GM19240 (cell line): ENCODE measurements around the gene SKAP2.

Source experiments
- DNase-seq: peaks from one replicate; pipeline ENCODE4 v3.0.0; 2011; ENCODE audit warnings: low spot score; ENCODE audit not compliant: insufficient read length

Gene SKAP2

DNA sequence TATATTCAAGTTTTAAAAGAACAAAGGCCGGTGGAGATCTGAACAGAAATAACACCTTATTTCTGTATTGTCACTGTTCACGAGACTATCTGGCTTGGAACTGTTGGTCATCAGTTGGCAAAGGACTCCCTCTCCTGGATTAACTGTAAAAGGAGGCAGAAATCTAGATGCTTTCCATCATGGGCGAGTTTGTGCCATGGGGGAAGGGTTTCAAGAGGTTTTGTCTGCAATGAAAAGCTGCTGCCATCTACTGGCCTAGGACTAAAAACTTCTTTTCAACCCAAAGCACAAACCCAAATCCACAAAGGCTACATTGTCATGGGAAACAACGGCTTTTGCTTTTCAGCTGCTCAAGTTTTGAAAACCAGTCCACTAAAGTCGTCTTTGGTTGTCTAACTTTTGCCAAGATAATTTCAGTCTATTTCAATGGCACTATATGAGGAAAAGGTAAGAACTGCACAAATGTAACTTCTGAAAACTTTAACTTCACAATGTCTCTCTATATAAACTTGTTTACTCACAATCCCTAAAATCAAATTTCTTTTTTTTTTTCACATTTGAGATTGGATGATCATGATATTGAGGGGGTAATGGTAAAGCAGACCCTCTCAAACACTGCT lies 196.8 kb downstream of the SKAP2 start:
- DNase-seq = no peak

DNA sequence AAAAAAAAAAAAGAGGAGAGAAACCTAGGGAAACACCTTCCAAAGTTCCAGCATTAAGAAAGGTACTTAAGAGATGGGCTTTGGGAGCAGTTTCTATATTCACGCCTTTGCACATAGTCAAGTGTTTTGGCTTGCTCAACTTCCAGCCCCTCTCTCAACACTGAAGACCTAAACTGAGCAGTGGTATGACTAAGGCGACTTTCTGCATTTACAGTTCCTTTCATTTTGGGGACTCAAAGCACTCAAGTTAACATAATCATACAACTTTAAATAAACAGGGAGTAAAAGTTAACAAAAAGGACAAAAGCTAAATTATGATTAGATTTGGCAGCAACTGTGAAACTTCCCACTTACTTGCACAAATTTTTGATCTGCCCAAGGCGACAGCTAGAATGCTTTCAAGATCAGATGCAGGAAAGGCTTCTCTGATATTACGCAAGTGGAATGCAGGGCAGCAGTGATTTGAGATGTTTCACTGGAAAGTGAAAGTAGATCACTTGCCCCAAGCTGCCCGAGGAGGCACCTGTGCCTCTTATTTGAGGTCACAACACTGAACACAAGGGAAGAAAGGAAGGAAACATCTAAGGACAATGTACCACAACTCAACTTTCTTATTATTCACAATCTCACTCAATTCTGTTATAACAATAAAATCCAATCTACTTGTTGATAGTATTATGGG lies 199.5 kb downstream of the SKAP2 start:
- no peak for DNase-seq

DNA sequence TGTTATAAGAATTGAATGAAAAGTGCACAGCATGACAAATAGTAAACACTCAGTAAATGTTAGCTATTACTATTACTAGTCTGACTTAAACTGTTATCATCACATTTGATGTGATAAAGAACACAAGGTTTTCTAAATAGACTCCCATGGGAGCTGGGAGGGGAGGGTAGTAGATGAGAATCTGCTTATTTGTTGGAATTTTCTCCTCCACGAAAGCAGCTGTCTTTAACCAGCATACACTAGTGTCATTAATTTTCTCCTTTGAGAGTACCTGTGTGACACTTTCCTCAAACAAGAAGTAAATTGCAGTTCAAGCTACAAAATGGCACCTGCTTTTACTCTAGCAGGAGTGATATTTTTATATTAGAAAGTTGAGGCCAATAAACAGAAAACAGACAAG lies 200.1 kb downstream of the SKAP2 start:
- no peak for DNase-seq

DNA sequence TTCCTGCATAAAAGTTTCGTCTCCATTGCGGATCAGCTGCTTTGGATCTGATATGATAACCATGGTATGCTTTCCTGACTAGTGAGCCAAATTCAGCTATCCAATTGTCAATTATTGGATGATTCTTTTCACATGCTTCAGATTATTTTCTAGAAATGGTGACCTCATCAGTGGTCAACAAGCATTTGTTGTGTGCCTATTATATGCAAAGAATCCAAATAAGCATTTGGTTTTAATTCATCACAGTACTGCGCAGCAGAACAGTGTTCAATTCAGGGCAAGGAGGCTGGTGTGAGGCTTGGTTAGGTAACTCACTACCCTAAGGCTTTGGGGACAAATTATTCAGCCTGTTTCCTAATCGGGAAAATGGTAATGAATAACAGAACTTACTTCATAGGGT lies 200.5 kb downstream of the SKAP2 start:
- no peak for DNase-seq

DNA sequence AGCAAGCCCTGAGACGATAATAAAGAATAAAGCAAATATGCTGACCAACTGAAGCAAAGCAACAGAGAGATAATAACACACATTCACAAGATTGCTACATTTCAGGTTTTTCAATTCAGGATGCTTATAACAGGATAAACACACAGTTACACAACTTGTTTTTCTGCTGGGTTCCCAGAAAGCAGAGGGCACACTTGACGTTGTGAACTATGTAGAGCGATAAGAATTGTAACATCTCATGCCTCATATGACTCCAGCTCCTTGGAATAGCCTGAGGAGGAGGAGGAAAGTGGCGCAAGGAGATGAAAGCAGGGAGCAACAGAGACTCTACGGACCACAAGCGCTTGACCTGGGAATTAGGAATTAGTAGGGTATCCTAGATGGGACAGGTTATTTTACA lies 201.7 kb downstream of the SKAP2 start:
- DNase-seq = no peak

DNA sequence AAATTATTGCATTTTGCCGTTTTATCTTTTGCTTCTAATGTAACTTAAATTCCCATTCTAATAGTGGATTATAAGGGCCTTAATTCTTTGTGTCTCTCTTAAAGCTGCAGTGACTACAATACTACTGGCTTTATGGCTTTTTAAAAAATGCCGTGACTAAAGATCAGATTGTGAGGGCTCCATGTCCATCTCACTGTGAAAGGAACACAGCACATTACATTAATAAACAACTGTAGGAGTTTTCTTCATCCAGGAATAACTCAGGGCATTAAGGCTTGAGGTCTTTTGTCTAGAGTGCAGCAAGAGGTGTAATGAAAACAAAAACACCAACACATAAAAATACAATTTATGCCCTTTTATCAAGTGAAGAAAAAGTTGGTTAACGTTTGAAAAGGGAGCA lies 205.3 kb downstream of the SKAP2 start:
- DNase-seq = no peak

DNA sequence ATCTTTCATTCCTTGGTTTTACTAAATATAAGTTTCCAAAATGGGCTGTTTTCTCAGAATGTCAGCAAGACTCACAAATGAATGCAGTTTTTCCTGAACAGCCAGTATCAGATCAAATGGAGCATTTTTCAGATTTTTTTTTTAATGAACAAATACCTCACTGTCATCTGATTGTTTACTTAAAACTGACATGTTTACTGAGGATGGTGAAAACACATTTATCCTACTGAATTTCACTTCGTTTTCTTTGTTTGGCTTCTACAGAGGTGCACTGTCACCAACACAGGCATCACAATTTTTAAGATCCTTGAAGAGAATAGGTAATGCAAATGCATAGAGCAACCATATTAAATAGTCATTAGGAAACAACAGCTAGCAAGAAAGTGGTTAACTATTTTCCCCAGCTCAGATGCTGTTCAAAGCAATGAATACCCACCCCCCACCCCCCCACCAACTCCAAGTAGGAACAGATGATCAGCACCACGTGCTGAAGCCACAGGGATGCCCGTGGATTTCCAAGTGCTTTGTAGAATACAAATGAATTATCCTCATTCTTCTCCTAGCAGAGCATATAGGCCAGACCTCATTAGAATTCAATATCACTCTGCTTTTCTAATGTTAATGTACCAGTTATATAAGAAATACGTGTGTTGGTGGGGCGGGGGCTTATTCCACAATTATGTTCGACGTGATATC lies 205.9 kb downstream of the SKAP2 start:
- no peak for DNase-seq

DNA sequence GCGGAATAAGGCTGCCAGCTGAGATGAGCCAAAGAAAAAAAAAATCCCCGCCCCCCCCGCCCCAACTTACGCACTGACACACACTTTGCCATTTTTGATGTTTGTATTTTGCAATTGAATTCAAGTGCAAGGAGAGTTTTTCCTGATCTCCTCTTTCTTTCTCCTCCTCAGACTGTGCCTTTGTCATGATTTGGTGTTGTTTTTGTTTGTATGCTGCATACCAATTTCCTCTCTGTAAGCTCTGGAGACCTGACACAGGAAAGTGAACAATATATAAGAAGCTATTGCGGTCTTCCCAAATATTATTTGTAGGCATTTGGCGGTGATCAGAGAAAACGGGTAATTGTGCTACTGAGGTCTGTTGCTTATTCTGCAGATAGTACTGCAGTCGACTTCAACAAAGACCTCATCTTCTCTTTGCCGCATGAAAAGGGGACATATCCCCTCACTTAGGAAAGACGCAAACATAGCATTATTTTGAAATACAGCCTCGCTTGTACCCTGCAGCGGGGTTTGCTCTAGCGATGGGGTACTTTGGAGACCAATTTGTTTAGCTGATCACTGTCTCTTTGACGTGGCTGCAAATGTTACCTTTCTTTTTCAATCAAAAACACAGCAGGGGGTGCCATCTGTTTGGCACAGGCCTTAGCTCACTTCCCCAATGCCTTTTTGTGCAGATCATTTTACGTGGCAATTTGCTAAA lies 206.6 kb downstream of the SKAP2 start:
- no peak for DNase-seq

DNA sequence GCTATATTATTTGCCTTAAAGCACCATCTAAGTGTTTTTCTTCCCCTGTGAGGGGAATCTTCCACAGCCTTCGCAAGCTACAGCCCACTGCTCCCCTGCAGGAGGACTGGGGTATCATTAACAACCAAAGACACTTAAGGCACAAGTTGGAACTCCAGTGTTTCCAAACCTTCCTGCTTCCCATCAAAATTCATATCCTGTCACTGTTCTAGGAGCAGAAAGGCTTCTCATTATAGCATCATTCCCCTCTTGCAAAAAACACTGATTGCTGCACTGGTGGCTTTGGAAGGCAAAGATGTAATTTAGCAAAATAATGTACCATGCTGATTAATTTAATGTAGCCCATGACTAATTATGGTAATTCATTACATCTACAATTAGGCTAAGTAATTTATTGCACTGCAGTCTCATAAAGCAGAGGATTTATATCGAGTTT lies 207.2 kb downstream of the SKAP2 start:
- no peak for DNase-seq

DNA sequence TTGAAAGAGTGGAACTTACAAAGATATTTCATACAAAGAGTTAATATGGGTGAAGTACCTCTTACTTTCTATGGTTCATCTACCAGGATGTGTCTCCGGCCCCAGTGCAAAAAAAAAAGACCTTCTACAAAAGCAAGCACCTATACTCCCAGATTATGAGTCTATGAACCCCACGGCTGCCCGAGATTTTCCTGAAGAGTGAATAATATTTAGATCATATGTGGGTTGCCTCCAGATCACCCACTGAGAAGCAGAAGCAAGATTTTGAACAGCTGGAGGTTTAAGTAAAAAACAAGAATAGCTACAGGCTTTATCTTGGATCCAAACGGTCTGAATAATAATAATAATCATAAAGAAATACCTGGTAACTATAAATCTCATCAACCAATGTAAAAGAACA lies 207.7 kb downstream of the SKAP2 start:
- DNase-seq = no peak

DNA sequence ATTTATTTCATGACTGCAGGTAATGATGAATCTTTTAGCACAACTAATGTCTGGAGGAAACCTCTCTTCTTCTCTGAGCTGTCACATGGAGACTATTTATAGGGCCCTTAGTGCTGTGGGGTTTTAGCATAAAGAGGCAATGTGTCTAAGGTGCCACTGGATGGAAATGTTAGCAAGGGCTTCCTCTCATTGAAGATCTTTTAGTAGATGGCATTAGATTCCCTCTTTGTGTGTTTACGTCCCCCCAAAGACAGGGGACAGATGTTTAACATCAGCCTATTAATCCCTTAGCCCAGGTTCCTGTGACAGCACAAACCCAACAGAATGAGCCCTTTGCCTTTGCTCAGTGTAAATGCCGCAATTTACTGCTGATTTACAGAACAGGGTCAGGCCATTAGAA lies 208.6 kb downstream of the SKAP2 start:
- DNase-seq = no peak

DNA sequence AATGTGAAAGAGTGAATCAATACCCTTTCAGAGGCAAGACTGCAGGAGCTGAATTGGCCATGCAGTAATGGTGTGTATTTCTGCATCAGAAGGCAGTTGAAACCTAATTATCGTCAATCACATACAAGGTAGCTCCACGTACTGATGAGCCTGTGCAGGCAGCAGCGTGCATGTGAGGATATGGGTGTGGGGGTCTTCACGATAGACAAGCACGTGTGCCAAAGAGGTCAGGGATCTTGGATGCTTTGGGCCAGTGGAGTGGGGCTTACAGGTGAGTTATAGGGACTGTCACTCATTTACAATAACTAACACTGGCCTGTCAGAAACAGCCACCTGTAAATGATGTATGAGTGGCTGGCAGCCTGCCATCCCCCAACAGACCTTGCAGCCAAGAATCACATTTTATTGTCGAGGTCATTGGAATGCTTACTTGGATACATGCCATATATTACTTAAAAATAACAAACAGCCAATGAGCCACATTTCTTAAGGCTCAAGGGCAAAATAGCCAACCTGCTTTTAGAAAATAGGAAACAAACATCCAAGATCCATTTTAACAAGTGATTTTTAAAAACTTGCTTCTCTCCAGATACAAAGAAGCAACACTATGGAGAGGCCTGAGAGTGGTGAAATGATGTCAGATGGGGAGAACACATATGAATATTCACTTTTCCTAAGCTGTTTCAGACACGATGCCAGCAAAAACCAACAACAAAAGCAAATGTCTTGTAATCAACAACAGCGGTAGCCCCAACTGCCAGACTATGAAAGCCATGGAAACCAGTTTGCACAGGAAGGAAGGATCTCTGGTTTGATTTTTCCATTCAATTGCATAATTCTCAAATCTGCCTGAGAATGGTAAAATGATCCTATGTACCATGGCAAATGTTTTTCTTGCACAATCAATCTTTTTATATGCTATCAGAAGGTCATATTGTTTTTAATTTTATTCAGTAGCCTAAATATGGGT lies 210.7 kb downstream of the SKAP2 start:
- no peak for DNase-seq

DNA sequence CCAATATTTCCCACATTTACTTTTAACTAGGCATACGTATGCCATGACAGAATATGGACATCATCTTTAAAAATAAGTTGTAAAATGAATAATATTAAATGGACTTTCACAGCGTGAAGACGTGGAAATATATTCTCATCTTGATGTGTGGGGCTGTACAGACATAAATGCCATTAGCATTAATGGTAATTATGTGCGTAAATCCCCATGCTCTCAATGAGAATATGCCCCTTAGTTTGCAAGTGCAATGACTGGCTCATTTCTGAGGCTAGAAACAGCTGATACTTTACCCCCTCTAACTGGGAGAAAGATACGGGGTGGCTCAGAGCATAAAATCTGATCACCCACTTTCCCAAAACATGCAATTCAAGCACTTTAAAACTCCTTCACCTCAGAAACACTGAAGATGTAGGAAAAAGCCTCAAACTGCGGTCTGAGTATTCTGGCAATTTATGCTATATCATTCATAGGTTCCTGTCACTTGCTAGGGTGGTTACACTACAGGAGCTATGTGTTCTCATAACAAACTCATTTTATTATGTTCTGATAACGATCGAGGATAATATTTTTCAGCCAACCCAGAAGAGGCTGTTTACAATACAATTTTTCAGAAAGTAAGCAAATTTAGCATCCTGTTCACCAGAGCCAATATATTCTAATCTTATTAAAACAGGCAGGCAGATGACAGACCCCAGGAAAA lies 211.8 kb downstream of the SKAP2 start:
- no peak for DNase-seq

DNA sequence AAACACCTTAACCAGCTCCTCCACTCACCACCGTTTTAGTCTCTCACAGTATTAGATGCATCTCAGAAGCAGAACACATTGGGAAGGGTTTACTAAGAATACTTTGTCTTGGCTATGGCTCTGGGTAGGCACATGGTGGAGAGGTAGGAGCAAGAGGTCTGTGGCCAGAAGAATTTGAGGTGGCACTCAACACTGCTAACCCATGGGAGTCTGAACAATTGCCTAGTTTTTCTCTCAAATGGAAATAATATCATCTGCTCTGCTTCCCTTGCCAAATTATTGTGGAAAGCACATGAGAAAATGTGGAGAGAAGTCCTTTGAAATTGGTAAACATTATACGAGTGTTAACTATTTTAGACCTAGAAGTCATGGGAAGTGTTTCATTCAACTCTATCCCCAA lies 214.3 kb downstream of the SKAP2 start:
- DNase-seq = no peak

DNA sequence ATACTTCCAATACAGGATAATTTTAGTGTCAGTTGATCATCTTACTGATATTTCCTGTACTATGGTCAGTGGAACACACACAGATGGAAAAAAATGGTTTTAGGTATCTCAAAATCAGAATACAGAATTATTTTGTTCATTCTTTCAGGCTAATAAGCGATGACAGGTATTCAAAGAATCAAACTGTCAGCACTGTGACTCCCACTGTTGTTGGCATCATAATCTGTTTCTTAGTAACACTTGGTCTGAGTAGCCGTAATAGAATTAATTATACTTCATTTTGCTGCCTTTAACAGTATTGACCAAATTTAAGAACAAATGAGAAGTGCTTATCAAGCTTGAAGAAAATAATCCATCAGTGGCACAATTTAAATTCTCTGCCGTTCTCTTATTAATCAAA lies 215.0 kb downstream of the SKAP2 start:
- no peak for DNase-seq

DNA sequence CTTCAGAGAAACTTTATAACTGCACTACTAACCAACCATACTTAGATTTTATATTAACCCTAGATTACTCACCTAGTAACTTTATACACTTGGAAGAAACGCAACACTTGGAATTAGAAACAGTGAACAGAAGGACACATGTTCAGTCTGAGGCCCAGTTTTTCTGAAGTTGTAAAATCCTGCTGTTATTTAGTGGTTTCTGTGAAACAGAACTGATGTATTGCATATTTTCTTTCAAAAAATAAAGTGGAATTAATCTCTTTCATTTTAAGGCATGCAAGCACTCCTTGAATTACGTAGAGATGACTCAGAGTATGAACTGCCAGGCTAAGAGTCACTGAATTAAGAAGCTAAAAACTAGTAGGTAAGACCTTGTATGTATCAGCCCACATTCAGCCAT lies 215.8 kb downstream of the SKAP2 start:
- DNase-seq = no peak

DNA sequence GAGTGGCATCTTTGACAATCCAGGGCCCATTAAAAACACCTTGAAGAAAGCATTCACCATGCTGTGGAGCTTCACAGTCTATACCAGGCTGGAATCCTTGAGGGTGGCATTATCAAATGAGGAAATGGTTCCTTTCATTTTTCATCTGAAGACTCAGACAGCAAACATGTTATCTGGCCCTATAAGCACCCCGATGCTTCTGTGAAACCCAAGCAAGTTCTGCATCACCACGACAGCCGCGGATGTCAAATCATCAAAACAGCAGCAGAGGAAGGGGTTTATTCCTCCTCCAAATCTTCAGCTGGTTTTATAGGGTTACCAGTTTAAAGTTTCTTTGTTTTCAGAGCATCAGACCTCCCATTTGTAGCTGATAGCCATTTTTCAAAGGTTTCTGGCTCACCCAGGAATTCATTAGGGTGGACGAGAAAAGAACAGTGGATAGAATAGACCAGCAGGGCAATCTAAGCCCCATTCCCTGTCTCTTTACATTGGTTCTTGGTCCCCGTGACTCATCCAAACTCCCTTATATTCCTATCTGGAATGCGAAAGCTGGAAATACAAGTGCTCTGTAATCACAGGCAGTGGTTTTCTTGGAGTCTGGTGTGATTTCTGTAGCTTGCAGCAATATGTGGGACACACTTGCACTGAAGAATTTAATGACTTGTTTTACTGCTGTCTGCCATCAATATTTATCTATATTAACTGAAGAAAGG lies 217.9 kb downstream of the SKAP2 start:
- DNase-seq = no peak

DNA sequence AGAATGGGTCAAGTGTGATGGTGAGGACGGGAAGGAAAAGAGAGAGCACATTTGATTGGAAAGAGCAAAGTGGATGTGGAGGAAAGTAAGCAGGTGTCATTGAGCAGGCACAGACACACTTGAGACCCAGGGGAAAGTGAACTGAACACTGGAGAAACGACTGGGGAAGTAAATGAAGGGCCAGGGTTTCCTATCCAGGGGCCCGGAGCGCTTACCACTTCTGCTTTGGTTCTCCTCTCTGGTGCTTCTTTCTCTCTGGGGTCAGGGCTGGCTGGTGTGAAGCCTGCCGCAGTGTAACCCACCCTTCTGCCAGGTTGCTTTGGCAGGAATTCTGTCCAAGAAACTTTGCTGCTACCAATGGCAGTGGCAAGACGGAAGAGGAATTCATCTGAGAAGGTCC lies 219.3 kb downstream of the SKAP2 start:
- DNase-seq = no peak

DNA sequence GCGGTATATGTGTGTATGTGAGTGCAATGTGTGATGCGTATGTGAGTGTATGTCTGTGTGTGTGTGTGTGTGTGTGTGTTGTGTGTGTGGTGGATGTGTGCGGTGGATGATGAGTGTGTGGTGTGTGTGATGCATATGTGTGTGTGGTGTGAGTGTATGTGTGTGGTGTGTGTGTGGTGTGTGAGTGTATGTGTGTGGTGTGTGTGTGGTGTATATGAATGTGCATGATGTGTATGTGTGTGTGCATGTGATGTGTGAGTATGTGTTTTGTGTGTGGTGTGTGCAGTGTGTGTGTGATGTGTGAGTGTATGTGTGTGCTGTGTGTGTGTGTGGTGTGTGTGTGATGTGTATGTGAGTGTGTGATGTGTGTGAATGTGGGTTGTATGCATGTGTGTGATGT lies 222.0 kb downstream of the SKAP2 start:
- DNase-seq = no peak

DNA sequence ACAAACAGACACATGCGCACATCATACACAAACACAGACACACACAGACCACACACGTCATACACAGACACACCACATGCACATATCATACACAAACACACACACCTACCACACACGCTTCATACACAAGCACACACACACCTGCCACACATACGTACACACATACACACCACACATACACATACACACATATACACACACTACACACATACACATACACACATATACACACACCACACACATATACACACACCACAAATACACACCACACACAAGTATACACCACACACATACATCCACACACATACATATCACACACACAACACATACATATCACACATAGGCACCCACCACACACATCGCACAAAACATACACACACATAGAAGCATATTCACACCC lies 224.7 kb downstream of the SKAP2 start:
- no peak for DNase-seq
